22Rv1 (cell line): ENCODE measurements around the gene DCLK1.

Source experiments
- CTCF ChIP-seq: fragments of 450-650 bp; IDR thresholded peaks from 2 replicates; pipeline ENCODE4 v1.5.1; 2017; ENCODE audit warnings: mild to moderate bottlenecking
- ZFX ChIP-seq: fragments of 450-650 bp; IDR thresholded peaks from 2 replicates; pipeline ENCODE4 v1.6.1; 2017; ENCODE audit warnings: antibody characterized with exemption, borderline replicate concordance

- TF ChIP-seq CTCF, result no peak
- no peak for TF ChIP-seq ZFX
These were observed 3.5 kb upstream of the DCLK1 start for GRCh38 chr13:36134632-36135031.
